ENCODE results near the gene DNAH6. TPM values are rescaled to one million over a fixed set of nuclear protein-coding genes. Genes with fewer than 3 reads are reported as not detected.
A peak's percentile ranks its signal among the peaks of the same experiment; 100 is the strongest.

DNAH6 gene
- total RNA-seq, 4 donors from 2014 or later: 0.06 to 0.38 (median 0.13) TPM; not detected in 1

DNA sequence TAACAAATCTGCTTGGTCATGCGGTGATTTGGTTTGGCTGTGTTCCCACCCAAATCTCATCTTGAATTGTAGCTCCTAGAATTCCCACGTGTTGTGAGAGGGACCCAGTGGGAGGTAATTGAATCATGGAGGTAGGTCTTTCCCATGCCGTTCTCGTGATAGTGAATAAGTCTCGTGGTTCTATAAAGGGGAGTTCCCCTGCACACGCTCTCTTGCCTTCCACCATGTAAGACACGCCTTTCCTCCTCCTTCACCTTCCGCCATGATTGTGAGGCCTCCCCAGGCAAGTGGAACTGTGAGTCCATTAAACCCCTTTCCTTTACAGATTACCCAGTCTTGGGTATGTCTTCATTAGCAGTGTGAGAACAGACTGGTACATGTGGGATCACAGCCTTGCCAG, 327.8 kb downstream of the DNAH6 start:
- no peak for DNase-seq
- intact Hi-C loops (cut with DNase I): no loop called here
- 80 to 91% methylated on average over 8 of the region's 8 CpGs for WGBS, 2 donors
- no peaks in the 10 kb centered on the region for H3K9me3 ChIP-seq
- TF ChIP-seq, protein P1, sequence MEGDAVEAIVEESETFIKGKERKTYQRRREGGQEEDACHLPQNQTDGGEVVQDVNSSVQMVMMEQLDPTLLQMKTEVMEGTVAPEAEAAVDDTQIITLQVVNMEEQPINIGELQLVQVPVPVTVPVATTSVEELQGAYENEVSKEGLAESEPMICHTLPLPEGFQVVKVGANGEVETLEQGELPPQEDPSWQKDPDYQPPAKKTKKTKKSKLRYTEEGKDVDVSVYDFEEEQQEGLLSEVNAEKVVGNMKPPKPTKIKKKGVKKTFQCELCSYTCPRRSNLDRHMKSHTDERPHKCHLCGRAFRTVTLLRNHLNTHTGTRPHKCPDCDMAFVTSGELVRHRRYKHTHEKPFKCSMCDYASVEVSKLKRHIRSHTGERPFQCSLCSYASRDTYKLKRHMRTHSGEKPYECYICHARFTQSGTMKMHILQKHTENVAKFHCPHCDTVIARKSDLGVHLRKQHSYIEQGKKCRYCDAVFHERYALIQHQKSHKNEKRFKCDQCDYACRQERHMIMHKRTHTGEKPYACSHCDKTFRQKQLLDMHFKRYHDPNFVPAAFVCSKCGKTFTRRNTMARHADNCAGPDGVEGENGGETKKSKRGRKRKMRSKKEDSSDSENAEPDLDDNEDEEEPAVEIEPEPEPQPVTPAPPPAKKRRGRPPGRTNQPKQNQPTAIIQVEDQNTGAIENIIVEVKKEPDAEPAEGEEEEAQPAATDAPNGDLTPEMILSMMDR (IDR thresholded peaks at IDR 0.05): no peak
- no peak for TF ChIP-seq POLR2A (IDR thresholded peaks at IDR 0.05)
- peaks cover 0 to 7% (median 7%) of the 10 kb centered on the region in 3 donors for H3K4me1 ChIP-seq
- H3K27ac ChIP-seq: no peak overlapping the region
- no peaks in the 10 kb centered on the region for H3K27me3 ChIP-seq
- no peaks in the 10 kb centered on the region for H3K36me3 ChIP-seq
- no peak overlapping the region for H3K4me3 ChIP-seq

DNA sequence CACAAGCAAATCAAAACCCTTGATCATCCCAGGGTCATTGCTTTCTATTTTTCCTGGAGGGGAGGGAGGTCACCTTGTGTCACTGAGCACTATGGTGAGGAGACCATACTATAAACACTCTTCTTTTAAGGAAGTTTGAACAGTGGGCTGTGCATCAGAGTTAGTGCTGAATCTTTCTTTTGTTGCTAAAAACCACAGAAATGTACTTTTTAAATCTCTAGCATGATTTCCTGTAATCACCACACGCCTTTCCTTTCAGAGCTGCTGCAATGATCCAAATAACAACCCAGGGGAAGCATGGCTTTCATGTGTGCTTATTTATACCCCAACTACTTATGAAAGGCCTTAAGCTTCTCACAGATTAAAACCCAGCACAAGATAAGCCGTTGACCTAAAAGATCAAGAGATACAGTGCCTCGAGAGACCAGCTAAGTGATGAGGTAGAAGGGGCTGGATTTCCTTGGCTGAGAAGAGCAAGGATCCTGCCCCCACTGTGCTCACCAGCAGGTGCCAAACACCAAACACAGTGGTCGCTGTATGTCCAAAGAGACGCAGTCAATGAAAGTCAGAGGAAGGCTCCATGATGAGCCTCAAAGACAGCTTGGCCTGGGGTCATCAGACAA, 329.9 kb downstream of the DNAH6 start:
- Histone ChIP-seq H3K27ac (peak overlapping the region in 3 of 4 donors; percentile 34 to 71 (median 63)), H3K4me1 (peaks cover 0 to 7% (median 7%) of the 10 kb centered on the region in 3 donors), H3K9me3 (no peaks in the 10 kb centered on the region), H3K27me3 (no peaks in the 10 kb centered on the region), H3K36me3 (no peaks in the 10 kb centered on the region), H3K4me3 (no peak overlapping the region)
- DNase-seq: no peak
- intact Hi-C loops (cut with DNase I): no loop called here
- WGBS, 2 donors: 20 to 32% methylated on average over 5 of the region's 5 CpGs
- TF ChIP-seq, protein P1 (IDR thresholded peaks at IDR 0.05): no peak
- no peak for TF ChIP-seq POLR2A (IDR thresholded peaks at IDR 0.05)

- WGBS, 2 donors: 56 to 76% methylated on average over 2 of the region's 2 CpGs
- Histone ChIP-seq H3K36me3 (no peaks in the 10 kb centered on the region), H3K9me3 (no peaks in the 10 kb centered on the region), H3K4me1 (peaks cover 0 to 7% (median 7%) of the 10 kb centered on the region in 3 donors), H3K27ac (peak overlapping the region; percentile 9 to 71 (median 48)), H3K27me3 (no peaks in the 10 kb centered on the region), H3K4me3 (no peak overlapping the region)
- intact Hi-C loops (cut with DNase I): no loop called here
- no peak for DNase-seq
- no peak for TF ChIP-seq POLR2A (IDR thresholded peaks at IDR 0.05)
- TF ChIP-seq, protein P1 (IDR thresholded peaks at IDR 0.05): no peak
Measured at GRCh38 chr2:84846741-84847142, 330.4 kb downstream of the DNAH6 start.

GRCh38 chr2:84847326-84848050, 331.2 kb downstream of the DNAH6 start:
- TF ChIP-seq POLR2A (IDR thresholded peaks at IDR 0.05): no peak
- TF ChIP-seq, protein P1 (IDR thresholded peaks at IDR 0.05): no peak
- H3K27me3 ChIP-seq: no peaks in the 10 kb centered on the region
- H3K27ac ChIP-seq: peak overlapping the region in 1 of 4 donors; percentile 71
- no peaks in the 10 kb centered on the region for H3K9me3 ChIP-seq
- intact Hi-C loops (cut with DNase I): no loop called here
- WGBS, 2 donors: 64 to 78% methylated on average over 5 of the region's 5 CpGs
- no peak overlapping the region for H3K4me3 ChIP-seq
- peaks cover 0 to 7% (median 7%) of the 10 kb centered on the region in 3 donors for H3K4me1 ChIP-seq
- H3K36me3 ChIP-seq: no peaks in the 10 kb centered on the region
- DNase-seq: no peak

DNA sequence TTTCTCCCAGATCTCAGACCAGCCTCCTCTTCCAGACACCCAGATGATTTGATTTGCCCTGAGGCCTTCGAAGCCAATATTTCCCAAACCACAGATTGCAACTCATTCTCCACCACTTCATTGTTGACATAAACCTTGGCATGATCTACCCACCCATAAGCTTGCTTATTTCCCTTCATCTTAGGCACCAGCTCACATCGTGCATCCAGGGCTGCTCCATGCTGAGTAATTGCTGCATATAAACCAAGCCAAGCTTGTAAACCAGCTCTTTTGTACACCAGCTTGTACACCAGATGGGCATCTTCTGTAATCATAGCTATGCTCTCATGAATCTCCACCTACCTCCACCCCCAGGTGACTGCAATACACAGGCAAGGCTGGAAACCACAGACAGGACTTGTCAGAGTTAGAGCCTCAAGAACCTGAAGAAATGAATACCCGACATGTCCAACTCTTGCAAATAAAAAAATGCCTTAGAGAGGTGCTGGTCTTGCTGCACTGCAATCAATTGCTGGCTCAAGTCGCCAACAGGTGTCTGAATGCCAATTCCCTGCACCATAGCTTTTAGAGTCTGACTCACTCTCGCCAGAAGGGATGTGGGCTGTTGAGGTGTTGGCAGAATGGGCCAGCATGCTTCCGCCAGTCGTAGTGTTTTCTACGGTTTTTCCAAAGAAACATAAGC, 333.1 kb downstream of the DNAH6 start:
- DNase-seq: no peak
- intact Hi-C loops (cut with DNase I): no loop called here
- H3K36me3 ChIP-seq: no peaks in the 10 kb centered on the region
- TF ChIP-seq, protein P1 (IDR thresholded peaks at IDR 0.05): no peak
- no peak for TF ChIP-seq POLR2A (IDR thresholded peaks at IDR 0.05)
- H3K27ac ChIP-seq: no peak overlapping the region
- no peaks in the 10 kb centered on the region for H3K9me3 ChIP-seq
- H3K4me3 ChIP-seq: no peak overlapping the region
- H3K4me1 ChIP-seq: peaks cover 0 to 7% (median 7%) of the 10 kb centered on the region in 3 donors
- 58 to 71% methylated on average over 8 of the region's 8 CpGs for WGBS, 2 donors
- H3K27me3 ChIP-seq: no peaks in the 10 kb centered on the region

Measured in esophagus squamous epithelium (tissue), 5 donors.